ENCODE data around the gene MTOR.

DNA sequence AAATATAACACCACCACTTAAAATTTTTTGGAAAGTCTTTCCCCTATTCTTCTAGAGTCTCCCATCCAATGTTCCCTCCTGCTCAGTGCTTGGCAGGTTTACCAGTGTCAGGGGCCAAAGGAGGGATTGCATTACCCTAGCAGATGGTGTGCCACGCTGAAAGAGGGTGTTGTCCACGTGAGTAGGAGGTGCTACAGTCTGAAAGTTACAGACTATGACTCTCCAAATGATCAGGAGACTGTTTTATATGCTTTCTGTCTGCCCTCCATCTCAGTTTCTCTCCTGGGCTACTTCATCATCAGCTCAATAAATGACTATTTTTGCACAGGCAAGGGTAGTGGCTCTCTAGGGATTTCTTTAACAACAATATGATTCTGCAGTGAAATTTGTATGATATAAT, 104.5 kb downstream of the MTOR start:
- TF ChIP-seq, protein P1, sequence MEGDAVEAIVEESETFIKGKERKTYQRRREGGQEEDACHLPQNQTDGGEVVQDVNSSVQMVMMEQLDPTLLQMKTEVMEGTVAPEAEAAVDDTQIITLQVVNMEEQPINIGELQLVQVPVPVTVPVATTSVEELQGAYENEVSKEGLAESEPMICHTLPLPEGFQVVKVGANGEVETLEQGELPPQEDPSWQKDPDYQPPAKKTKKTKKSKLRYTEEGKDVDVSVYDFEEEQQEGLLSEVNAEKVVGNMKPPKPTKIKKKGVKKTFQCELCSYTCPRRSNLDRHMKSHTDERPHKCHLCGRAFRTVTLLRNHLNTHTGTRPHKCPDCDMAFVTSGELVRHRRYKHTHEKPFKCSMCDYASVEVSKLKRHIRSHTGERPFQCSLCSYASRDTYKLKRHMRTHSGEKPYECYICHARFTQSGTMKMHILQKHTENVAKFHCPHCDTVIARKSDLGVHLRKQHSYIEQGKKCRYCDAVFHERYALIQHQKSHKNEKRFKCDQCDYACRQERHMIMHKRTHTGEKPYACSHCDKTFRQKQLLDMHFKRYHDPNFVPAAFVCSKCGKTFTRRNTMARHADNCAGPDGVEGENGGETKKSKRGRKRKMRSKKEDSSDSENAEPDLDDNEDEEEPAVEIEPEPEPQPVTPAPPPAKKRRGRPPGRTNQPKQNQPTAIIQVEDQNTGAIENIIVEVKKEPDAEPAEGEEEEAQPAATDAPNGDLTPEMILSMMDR (conservative IDR thresholded peaks at IDR 0.05 in 1 of 2, IDR thresholded peaks at IDR 0.05 in 1 of 2; ENCODE audit: extremely low read depth in 1 of 2, insufficient read depth in 1 of 2, low read depth in 1 of 2, low read length in 2 of 2): no peak
- no peak for TF ChIP-seq EZH2 (IDR thresholded peaks at IDR 0.05; ENCODE audit: borderline replicate concordance, low read length)

Data from mammary epithelial cell (primary cell).